Left lobe of liver (tissue), 2 donors: ENCODE measurements around the gene ZNF526. TPM values are rescaled to one million over a fixed set of nuclear protein-coding genes. Genes with fewer than 3 reads are reported as not detected.

Experiments used
- ATAC-seq: fragments of 200-7000 bp; cut with Tn5 transposase; one replicate; pipeline ENCODE4 v1.9.1; 2020; ENCODE audit warnings: mild to moderate bottlenecking, moderate library complexity
- DNase-seq: peaks from one replicate; pipeline ENCODE4 v3.0.0-alpha.2; 2020; ENCODE audit warnings: low spot score
- total RNA-seq: library from RNA; stranded (reverse); gene quantifications from one replicate; pipeline ENCODE4 v1.2.1, GENCODE V29; 2021
- donor health status: DM: no; HTN: no; CAD: no; lungs with moderate emphysema.
- donor health status: DM: no; HTN: yes; CAD: no.

The ZNF526 gene
- total RNA-seq, 1 donor from 2014 or later: 5.3 TPM

GRCh38 chr19:42193706-42194105 lies 26.4 kb upstream of the ZNF526 start:
- ATAC-seq (no peak), DNase-seq (no peak)

- ATAC-seq (peak; percentile 14), DNase-seq (no peak)
These were observed 23.8 kb upstream of the ZNF526 start for GRCh38 chr19:42196011-42197001.

GRCh38 chr19:42197375-42197817 lies 22.7 kb upstream of the ZNF526 start:
- no peak for DNase-seq
- ATAC-seq: peak; percentile 15

- DNase-seq (no peak), ATAC-seq (peak; percentile 7)
These were observed 21.3 kb upstream of the ZNF526 start for GRCh38 chr19:42198676-42199439.

- peak; percentile 43 for ATAC-seq
- no peak for DNase-seq
These were observed 20.5 kb upstream of the ZNF526 start for GRCh38 chr19:42199440-42200115.

GRCh38 chr19:42200116-42200715 lies 19.9 kb upstream of the ZNF526 start:
- no peak for ATAC-seq
- no peak for DNase-seq

GRCh38 chr19:42201489-42202289 lies 18.4 kb upstream of the ZNF526 start:
- peak; percentile 46 for ATAC-seq
- DNase-seq: no peak

- no peak for ATAC-seq
- DNase-seq: no peak
These were observed 17.7 kb upstream of the ZNF526 start for GRCh38 chr19:42202290-42202880.

- DNase-seq: no peak
- ATAC-seq: no peak
These were observed 16.4 kb upstream of the ZNF526 start for GRCh38 chr19:42203700-42204099.

- ATAC-seq (no peak), DNase-seq (no peak)
These were observed 15.4 kb upstream of the ZNF526 start for GRCh38 chr19:42204664-42205063.

GRCh38 chr19:42206871-42207755 lies 13.0 kb upstream of the ZNF526 start:
- DNase-seq (no peak), ATAC-seq (no peak)

- DNase-seq (no peak), ATAC-seq (no peak)
These were observed 12.3 kb upstream of the ZNF526 start for GRCh38 chr19:42207767-42208271.

- no peak for DNase-seq
- ATAC-seq: no peak
These were observed 11.5 kb upstream of the ZNF526 start for GRCh38 chr19:42208612-42209011.

- no peak for ATAC-seq
- DNase-seq: no peak
These were observed 7.2 kb upstream of the ZNF526 start for GRCh38 chr19:42212886-42213285.

- DNase-seq (no peak), ATAC-seq (no peak)
These were observed 5.2 kb upstream of the ZNF526 start for GRCh38 chr19:42214810-42215485.

GRCh38 chr19:42216653-42217519 lies 3.2 kb upstream of the ZNF526 start:
- DNase-seq (peak; percentile 69), ATAC-seq (peak; percentile 39)
